GM12878 (cell line): Measurements from ENCODE around the gene SLC1A2. TPM values are rescaled to one million over a fixed set of nuclear protein-coding genes. Genes with fewer than 3 reads are reported as not detected.

Experiments used
- ATAC-seq: fragments of 200-7000 bp; cut with Tn5 transposase; 3 replicates; pipeline ENCODE4 v1.9.1; 2020; ENCODE audit warnings: mild to moderate bottlenecking, moderate library complexity
- BruUV-seq: library from RNA; stranded (reverse); fragments of 400-500 nt; replicated peaks from 2 replicates; lab custom pipeline; 2021; lab: Mats Ljungman, UMichigan
- CTCF ChIA-PET: fragments of 300-600 bp; sonication (Branson Sonifier 250); formaldehyde crosslinking; extraction: SDS; loops from one replicate; lab custom pipeline; 2021; ENCODE audit warnings: inconsistent platforms; lab: Yijun Ruan, JAX
- POLR2A ChIA-PET: fragments of 350-600 bp; formaldehyde crosslinking; extraction: SDS; loops from one replicate; lab custom pipeline; 2021; ENCODE audit warnings: inconsistent platforms; lab: Charles Lee
- RAD21 ChIA-PET: fragments of 300-600 bp; sonication (Branson Sonifier 250); formaldehyde crosslinking; loops from one replicate; lab custom pipeline; 2023; ENCODE audit warnings: antibody characterized with exemption; ENCODE audit not compliant: unreplicated experiment; lab: Charles Lee
- SMC1A ChIA-PET: fragments of 300-600 bp; sonication (Branson Sonifier 250); formaldehyde crosslinking; loops from one replicate; lab custom pipeline; 2023; ENCODE audit not compliant: unreplicated experiment, uncharacterized antibody; lab: Charles Lee
- DNase-seq: peaks from one replicate; pipeline ENCODE4 v3.0.0-alpha.2; 2011; ENCODE audit warnings: low read depth, low spot score
- FAIRE-seq: peaks from 3 replicates; lab custom pipeline; 2011; peaks lifted over from hg19 to GRCh38; lab: Jason Lieb, UNC
- H2AFZ ChIP-seq: 2 replicates; pipeline ENCODE4 v1.6.0; 2011; ENCODE audit warnings: low read depth, low read length, control low read depth; ENCODE audit not compliant: control insufficient read depth
- H3K27ac ChIP-seq: 2 replicates; pipeline ENCODE4 v1.5.1; 2011; ENCODE audit warnings: control low read depth; ENCODE audit not compliant: control insufficient read depth, insufficient read depth
- H3K27me3 ChIP-seq, 2 experiments: replicated peaks in 1 of 2; 2 replicates each; pipeline versions ENCODE4 v1.6.0 to v1.6.1; 2011; ENCODE audit warnings: low read length in 1 of 2; ENCODE audit not compliant: control insufficient read depth in 2 of 2, insufficient read depth in 2 of 2
- H3K36me3 ChIP-seq, 2 experiments: 2 replicates each; pipeline ENCODE4 v1.5.1; 2011; ENCODE audit warnings: low read length in 1 of 2; ENCODE audit not compliant: control insufficient read depth in 2 of 2, insufficient read depth in 2 of 2
- H3K4me1 ChIP-seq: 2 replicates; pipeline ENCODE4 v1.6.1; 2011; ENCODE audit warnings: mild to moderate bottlenecking, low read length, moderate library complexity, mixed read lengths; ENCODE audit not compliant: control insufficient read depth, insufficient read depth
- H3K4me2 ChIP-seq: 2 replicates; pipeline ENCODE4 v1.6.0; 2011; ENCODE audit warnings: control low read depth; ENCODE audit not compliant: control insufficient read depth, insufficient read depth
- H3K4me3 ChIP-seq: fragments of 200-600 bp; sonication (generic); 2 replicates; pipeline ENCODE4 v1.5.1; 2016
- H3K79me2 ChIP-seq: 2 replicates; pipeline ENCODE4 v1.6.0; 2011; ENCODE audit warnings: low read length; ENCODE audit not compliant: control insufficient read depth, insufficient read depth
- H3K9ac ChIP-seq: 2 replicates; pipeline ENCODE4 v1.8.0; 2011; ENCODE audit warnings: low read length, control low read depth, mixed read lengths; ENCODE audit not compliant: control insufficient read depth, insufficient read depth
- H3K9me3 ChIP-seq: replicated peaks from 3 replicates; pipeline ENCODE4 v1.5.1; 2011; ENCODE audit warnings: mild to moderate bottlenecking, low read length; ENCODE audit not compliant: control insufficient read depth, insufficient read depth
- H4K20me1 ChIP-seq: 2 replicates; pipeline ENCODE4 v1.6.0; 2011; ENCODE audit not compliant: control insufficient read depth, insufficient read depth
- CHD2 ChIP-seq: IDR thresholded peaks from 2 replicates; pipeline ENCODE4 v1.6.1; 2011; ENCODE audit warnings: low read depth, low read length, improper control_type of control experiment, borderline replicate concordance
- LARP7 ChIP-seq: fragments of 450-650 bp; IDR thresholded peaks from 2 replicates; pipeline ENCODE4 v1.6.1; 2017; ENCODE audit warnings: mild to moderate bottlenecking
- NFXL1 ChIP-seq: fragments of 450-650 bp; IDR thresholded peaks from 2 replicates; pipeline ENCODE4 v1.6.1; 2017; ENCODE audit warnings: antibody characterized with exemption, mild to moderate bottlenecking, borderline replicate concordance
- RB1 ChIP-seq: fragments of 450-650 bp; formaldehyde crosslinking; IDR thresholded peaks from 2 replicates; pipeline ENCODE4 v1.6.1; 2017; ENCODE audit warnings: mild to moderate bottlenecking, borderline replicate concordance
- RCOR1 ChIP-seq: conservative IDR thresholded peaks from 2 replicates; pipeline ENCODE4 v1.6.1; 2012; ENCODE audit warnings: low read depth, low read length, improper control_type of control experiment
- TBL1XR1 ChIP-seq: IDR thresholded peaks from 2 replicates; pipeline ENCODE4 v1.6.1; 2012; ENCODE audit warnings: low read depth, low read length, improper control_type of control experiment
- TCF3 ChIP-seq: IDR thresholded peaks from 2 replicates; pipeline ENCODE4 v1.6.1; 2012; ENCODE audit warnings: low read depth, mild to moderate bottlenecking, low read length, borderline replicate concordance; ENCODE audit not compliant: insufficient read depth
- ZBED1 ChIP-seq: IDR thresholded peaks from 2 replicates; pipeline ENCODE4 v1.6.1; 2016; ENCODE audit warnings: borderline replicate concordance
- WGBS: methylation state at CpG from one replicate; pipeline ENCODE4 v1.1.6; 2016; ENCODE audit warnings: low lambda C conversion rate; ENCODE audit not compliant: insufficient replicate concordance, insufficient coverage; ENCODE audit errors: missing lambda C conversion rate; 5-methylcytosine and 5-hydroxymethylcytosine counted together
- in situ Hi-C: fragments of 300-500 bp; cut with MboI; formaldehyde crosslinking; loops from 9 replicates; pipeline ENCODE4 v1.14.3; 2018; ENCODE audit warnings: mixed read lengths
- intact Hi-C: fragments of 100-400 bp; cut with micrococcal nuclease; formaldehyde crosslinking; loops from one replicate; pipeline ENCODE4 v1.14.2; 2022; ENCODE audit not compliant: unreplicated experiment
- polyA plus RNA-seq, 11 experiments: library from polyadenylated mRNA; depleted of rRNA in 4 of 11; unstranded in 6 of 11; stranded (reverse) in 5 of 11; fragments of >200 nt; fragmentation: Nextera tagmentation in 4 of 11; fragmentation: Illumina TruSeq in 1 of 11; extraction: Ambion mirVana in 4 of 11; extraction: Trizol in 1 of 11; gene quantifications; 1 replicate in 1 of 11; 2 replicates in 10 of 11; pipeline versions ENCODE4 v1.2.1 to v1.2.3, GENCODE V29; 2011 to 2016; ENCODE audit warnings: inconsistent platforms in 2 of 11, missing spikeins in 2 of 11, low read depth in 1 of 11
- total RNA-seq, 4 experiments: library from RNA; depleted of rRNA in 3 of 4; stranded (reverse); fragments of >200 nt in 3 of 4; fragmentation: Illumina TruSeq in 1 of 4; extraction: Trizol in 1 of 4; gene quantifications; 2 replicates each; pipeline versions ENCODE4 v1.2.1 to v1.2.3, GENCODE V29; 2013 to 2021
- TF ChIP-seq, protein P1 (sequence below): IDR thresholded peaks from 2 replicates; pipeline ENCODE4 v1.6.1; 2012; ENCODE audit warnings: mild to moderate bottlenecking, low read depth, low read length
- TF ChIP-seq, protein P2 (sequence below): fragments of 150-350 bp; IDR thresholded peaks from 2 replicates; pipeline ENCODE4 v1.6.1; 2014; ENCODE audit warnings: mild to moderate bottlenecking, low read depth, low read length

Gene SLC1A2
- total and polyA plus RNA-seq, 10 of the 15 experiments (the other 5 are each of a cell fraction or from before 2014, with no cell fraction given): 0.01 to 0.84 (median 0.22) TPM; not detected in 1

DNA sequence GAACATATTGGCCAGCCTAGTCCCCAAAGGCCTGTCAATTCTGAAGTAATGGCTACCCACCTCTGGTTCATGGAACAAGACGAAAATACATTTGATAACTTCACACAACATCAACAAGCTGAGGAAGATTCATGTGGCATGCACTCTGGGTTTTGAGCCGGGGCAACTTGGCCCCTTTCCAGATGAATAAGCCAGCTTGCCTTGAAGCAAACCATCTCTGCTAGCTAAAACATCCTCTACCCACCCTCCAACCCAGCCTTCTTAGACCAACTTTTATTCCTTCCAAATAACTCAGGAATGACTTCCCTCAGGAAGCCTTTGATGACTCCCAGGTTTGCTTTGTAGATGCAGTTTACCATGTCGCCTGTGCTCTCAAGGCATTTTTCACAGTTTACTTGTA is 94.4 kb downstream of the SLC1A2 start:
- 93% methylated on average over 3 of the region's 3 CpGs for WGBS
- BruUV-seq: no TSS peak
- H3K79me2 ChIP-seq: no peaks in the 10 kb centered on the region
- H3K4me2 ChIP-seq: no peak overlapping the region
- no peak for TF ChIP-seq TBL1XR1
- ChIA-PET RAD21 (no interaction called here), SMC1A (interaction anchor here (1.4 kb wide), 1 partner anchor 16 kb away, joined by 4 read pairs; no protein-coding TSS in a partner anchor), CTCF (interaction anchor here (0.6 kb wide), 1 partner anchor 26 kb away, joined by 3 read pairs; no protein-coding TSS in a partner anchor), POLR2A (interaction anchor here (0.7 kb wide), 1 partner anchor 369 kb away, joined by 4 read pairs; no protein-coding TSS in a partner anchor)
- peaks cover 2% of the 10 kb centered on the region for H3K4me1 ChIP-seq
- no peak overlapping the region for H3K9ac ChIP-seq
- H4K20me1 ChIP-seq: no peaks in the 10 kb centered on the region
- FAIRE-seq: no peak
- no peak overlapping the region for H3K27ac ChIP-seq
- no peak overlapping the region for H3K4me3 ChIP-seq
- no peak for DNase-seq
- intact Hi-C loops (no loop called here), in situ Hi-C loops (no loop called here)
- ATAC-seq: no peak
- no peaks in the 10 kb centered on the region for H3K9me3 ChIP-seq
- no peaks in the 10 kb centered on the region for H3K36me3 ChIP-seq
- no peak overlapping the region for H2AFZ ChIP-seq
- H3K27me3 ChIP-seq: no peaks in the 10 kb centered on the region

DNA sequence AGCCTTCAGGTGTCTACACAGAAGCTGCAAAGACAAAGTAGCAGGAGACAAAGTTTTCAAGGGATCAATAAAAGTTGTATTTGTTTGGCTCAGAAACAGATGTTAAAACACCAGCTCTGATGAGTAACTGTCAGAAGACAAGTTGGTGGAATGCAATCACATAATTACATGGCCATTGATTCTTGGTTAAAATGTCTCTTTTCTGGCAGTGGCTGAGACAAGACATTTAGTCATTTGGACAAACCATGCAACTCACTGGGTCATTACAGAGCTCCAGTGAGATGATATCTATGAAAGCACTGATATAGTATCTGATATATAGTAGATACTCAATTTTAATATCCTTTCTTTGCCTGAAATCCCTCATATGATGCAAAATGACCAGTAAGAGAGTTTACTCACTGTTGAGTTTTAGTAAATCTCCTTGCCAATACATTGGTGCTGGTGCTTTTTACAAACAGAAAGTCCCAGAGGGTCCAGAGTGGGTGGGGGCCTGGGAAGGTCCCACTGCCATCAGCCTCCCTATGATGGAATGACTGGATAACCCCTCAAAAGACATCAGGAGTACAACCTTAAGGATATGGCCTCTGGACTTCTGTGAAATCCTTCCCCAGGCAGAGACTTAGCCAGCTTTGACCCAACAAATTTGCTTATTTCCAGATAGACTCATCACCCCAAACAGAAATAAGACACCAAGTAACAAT is 95.0 kb downstream of the SLC1A2 start:
- Histone ChIP-seq H3K27me3 (no peaks in the 10 kb centered on the region), H3K36me3 (no peaks in the 10 kb centered on the region), H4K20me1 (no peaks in the 10 kb centered on the region), H3K9me3 (no peaks in the 10 kb centered on the region), H3K4me2 (no peak overlapping the region), H3K9ac (no peak overlapping the region), H3K79me2 (no peaks in the 10 kb centered on the region), H3K4me1 (peaks cover 2% of the 10 kb centered on the region; the same call in 1 of the 2 replicates), H3K27ac (no peak overlapping the region), H2AFZ (no peak overlapping the region), H3K4me3 (no peak overlapping the region)
- ChIA-PET SMC1A (interaction anchor here (1.4 kb wide), 1 partner anchor 16 kb away, joined by 4 read pairs; no protein-coding TSS in a partner anchor), CTCF (interaction anchor here (1.2 kb wide), 1 partner anchor 19 kb away, joined by 5 read pairs; no protein-coding TSS in a partner anchor), RAD21 (no interaction called here), POLR2A (no interaction called here)
- FAIRE-seq: no peak
- in situ Hi-C loops (no loop called here), intact Hi-C loops (no loop called here)
- DNase-seq: no peak
- no TSS peak for BruUV-seq
- no peak for ATAC-seq
- TF ChIP-seq CHD2 (no peak), NFXL1 (no peak), ZBED1 (no peak), TCF3 (no peak), RCOR1 (no peak), LARP7 (no peak), RB1 (no peak)
- TF ChIP-seq, protein P1, sequence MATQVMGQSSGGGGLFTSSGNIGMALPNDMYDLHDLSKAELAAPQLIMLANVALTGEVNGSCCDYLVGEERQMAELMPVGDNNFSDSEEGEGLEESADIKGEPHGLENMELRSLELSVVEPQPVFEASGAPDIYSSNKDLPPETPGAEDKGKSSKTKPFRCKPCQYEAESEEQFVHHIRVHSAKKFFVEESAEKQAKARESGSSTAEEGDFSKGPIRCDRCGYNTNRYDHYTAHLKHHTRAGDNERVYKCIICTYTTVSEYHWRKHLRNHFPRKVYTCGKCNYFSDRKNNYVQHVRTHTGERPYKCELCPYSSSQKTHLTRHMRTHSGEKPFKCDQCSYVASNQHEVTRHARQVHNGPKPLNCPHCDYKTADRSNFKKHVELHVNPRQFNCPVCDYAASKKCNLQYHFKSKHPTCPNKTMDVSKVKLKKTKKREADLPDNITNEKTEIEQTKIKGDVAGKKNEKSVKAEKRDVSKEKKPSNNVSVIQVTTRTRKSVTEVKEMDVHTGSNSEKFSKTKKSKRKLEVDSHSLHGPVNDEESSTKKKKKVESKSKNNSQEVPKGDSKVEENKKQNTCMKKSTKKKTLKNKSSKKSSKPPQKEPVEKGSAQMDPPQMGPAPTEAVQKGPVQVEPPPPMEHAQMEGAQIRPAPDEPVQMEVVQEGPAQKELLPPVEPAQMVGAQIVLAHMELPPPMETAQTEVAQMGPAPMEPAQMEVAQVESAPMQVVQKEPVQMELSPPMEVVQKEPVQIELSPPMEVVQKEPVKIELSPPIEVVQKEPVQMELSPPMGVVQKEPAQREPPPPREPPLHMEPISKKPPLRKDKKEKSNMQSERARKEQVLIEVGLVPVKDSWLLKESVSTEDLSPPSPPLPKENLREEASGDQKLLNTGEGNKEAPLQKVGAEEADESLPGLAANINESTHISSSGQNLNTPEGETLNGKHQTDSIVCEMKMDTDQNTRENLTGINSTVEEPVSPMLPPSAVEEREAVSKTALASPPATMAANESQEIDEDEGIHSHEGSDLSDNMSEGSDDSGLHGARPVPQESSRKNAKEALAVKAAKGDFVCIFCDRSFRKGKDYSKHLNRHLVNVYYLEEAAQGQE: no peak
- TF ChIP-seq, protein P2, sequence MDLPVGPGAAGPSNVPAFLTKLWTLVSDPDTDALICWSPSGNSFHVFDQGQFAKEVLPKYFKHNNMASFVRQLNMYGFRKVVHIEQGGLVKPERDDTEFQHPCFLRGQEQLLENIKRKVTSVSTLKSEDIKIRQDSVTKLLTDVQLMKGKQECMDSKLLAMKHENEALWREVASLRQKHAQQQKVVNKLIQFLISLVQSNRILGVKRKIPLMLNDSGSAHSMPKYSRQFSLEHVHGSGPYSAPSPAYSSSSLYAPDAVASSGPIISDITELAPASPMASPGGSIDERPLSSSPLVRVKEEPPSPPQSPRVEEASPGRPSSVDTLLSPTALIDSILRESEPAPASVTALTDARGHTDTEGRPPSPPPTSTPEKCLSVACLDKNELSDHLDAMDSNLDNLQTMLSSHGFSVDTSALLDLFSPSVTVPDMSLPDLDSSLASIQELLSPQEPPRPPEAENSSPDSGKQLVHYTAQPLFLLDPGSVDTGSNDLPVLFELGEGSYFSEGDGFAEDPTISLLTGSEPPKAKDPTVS: no peak
